HG03280 (cell line): ENCODE results near the gene ATOH8.
"Not testable (repeated sequence)": the region's sequence is repeated elsewhere in the genome, so short reads cannot be mapped to it uniquely, and the experiment has no call there.

Source experiments
- ATAC-seq: cut with Tn5 transposase; IDR thresholded peaks from one replicate; pipeline ENCODE4 v1.9.1; 2021; ENCODE audit warnings: mild to moderate bottlenecking, moderate library complexity; ENCODE audit not compliant: unreplicated experiment

Gene ATOH8, protein sequence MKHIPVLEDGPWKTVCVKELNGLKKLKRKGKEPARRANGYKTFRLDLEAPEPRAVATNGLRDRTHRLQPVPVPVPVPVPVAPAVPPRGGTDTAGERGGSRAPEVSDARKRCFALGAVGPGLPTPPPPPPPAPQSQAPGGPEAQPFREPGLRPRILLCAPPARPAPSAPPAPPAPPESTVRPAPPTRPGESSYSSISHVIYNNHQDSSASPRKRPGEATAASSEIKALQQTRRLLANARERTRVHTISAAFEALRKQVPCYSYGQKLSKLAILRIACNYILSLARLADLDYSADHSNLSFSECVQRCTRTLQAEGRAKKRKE

DNA sequence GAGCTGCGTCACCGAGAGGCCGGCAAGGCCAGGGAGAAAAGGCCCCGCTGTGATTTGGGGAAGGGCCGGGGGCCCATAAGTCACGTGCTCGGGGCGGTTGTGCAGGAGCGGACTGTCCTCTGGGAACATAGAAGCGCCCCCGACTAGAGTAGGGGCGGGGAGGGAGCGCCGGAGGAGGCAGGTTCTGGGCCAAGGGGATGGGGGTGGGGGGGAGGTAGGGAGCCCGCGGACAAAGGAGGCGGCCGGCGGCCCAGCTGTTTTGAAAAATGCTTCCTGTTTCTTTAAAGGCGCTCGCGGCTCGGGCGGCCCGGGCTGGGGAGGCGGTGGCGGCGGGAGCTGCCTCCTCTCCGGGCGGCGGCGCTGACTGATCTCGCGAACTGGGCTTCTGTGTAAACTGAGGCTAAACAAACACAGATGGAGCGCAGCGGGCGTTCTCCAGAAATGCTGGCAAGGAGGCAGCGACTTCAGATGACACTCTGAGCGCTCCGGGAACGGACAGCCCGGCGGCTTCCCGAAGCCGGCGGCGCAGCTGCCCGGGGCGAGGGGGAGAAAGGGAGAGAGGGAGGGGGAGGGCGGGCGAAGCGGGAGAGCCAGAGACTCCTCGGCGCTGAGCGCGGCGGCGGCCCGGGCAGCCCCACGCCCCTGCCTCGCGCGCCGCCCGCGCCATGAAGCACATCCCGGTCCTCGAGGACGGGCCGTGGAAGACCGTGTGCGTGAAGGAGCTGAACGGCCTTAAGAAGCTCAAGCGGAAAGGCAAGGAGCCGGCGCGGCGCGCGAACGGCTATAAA, at the start of gene ATOH8:
Gene ATOH8 (plus strand): TSS at position 467 of the 788 bp plus-strand sequence. CDS start 199 bp downstream, at position 666.
- ATAC-seq, result no peak

DNA sequence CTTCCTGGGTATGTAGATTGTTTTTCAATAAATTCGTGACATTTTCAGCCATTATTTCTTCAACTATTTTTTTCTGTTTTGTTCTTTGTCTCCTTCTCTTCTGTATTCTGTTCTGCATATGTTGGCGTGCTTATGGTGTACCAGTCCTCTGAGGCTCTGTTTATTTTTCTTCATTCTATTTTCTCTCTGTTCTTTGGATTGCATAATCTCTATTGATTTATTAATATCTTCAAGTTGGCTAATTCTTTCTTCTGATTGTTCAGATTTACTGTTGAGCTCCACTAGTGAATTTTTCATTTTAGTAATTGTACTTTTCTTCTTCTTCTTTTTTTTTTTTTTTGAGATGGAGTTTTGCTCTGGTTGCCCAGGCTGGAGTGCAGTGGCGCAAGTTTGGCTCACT, 49.8 kb upstream of the ATOH8 start:
- ATAC-seq, result no peak

DNA sequence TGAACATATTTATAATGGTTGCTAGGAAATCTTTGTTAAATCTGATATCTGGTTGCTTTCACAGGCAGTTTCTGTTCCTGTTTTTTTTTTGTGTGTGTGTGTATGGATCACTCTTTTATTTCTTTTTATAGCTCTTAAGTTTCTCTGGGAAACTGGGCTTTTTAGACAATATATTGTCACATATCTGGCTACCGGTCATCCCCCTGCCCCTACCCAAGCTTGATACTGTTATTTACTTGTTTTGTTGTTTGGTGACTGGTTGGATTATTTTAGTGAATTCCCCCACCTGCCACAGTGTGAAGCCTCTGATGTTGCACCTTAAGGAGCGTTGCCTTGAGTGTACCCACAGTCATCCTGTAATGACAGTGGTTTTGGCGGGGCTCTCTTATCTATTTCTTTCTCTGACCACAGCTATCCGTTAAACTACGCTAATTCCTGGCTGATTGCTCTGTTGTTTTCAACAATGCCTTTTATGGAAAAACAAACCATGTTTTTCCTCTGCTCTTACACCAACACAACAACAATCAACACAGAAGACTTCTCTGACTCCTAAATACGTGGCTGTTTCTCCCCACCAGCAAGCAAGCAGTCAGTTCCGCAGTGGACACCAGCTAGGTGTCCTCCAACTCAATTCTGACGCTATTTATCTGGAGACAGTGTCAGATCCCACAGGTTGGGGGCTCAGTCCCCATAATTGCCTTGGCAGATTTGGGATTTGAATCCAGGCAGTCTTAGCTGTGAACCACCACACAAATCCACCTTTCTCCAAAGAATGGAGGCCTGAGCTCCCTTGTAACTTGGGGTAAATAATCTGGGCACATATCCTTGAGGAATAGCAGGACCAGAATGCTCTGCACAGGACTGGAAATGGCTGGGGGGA, 48.8 kb upstream of the ATOH8 start:
- ATAC-seq, result peak; percentile 48

DNA sequence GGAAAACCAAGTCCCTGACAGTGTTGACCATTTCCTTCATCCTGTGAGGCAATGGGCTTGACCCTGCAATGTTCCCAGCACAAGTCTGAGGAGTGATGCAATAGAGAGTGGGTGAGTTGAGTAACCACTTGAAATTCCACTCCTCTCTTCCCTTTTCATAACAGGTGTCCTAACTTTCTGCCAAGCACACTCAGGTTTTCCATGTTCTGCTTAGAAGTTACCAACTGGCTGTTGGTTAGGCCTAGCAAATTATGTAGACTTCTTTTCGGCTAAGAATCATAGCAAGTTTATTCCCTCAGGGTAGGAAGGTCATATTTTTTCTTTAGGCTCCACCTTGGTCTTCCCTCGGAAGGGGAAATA, 48.1 kb upstream of the ATOH8 start:
- ATAC-seq, result no peak

DNA sequence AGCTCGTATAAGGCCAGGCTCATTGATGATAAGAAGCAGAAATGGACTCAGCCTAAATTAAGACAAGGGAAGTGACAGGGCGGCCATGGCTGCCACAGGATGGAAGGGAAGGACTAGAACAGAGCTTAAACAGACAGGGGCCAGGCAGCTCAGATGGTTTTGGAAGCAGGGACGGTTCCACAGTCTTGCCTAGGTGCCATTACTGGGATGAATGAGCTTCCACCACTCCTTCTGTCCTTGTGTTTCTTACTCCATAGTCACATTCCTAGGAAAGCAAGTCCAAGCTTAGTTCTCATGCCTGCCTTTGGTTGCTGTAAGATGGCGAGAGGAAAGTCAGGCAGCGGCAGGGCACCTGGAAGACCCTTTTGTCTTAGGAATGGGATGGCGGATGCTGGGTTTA, 47.7 kb upstream of the ATOH8 start:
- no peak for ATAC-seq

DNA sequence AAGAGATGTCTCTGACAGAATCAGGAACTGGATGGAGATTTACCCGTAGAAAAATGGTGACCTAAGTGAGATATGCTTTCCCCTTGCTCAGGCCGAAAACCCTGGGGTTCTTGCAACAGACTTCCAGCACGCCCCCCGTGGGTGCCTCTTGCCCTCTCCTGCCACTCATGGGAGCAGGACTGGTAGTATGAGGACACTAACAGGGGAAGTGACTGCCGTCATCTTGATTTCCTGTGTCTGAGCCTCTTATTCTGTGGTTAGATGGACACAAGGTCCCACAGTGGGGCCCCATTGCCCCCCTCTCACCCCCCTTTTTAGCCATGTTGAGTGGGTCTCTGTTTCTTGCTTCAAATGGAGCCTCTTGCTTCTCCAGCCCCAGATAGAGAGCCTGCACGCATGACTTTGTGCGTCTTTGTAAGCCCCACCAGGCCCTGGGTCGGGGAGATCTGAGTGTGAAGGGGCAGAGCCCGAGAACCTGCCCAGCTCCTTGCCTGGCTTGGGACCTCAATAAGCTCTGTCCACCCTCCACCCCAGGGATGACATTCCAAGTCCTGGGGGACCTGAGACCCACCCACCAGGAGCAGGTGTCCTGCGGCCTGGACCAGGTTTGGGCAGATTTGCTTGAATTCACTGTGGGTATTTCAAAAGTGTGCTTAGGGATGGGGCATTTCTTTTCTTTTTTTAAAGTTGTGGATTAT, 47.0 kb upstream of the ATOH8 start:
- no peak for ATAC-seq

DNA sequence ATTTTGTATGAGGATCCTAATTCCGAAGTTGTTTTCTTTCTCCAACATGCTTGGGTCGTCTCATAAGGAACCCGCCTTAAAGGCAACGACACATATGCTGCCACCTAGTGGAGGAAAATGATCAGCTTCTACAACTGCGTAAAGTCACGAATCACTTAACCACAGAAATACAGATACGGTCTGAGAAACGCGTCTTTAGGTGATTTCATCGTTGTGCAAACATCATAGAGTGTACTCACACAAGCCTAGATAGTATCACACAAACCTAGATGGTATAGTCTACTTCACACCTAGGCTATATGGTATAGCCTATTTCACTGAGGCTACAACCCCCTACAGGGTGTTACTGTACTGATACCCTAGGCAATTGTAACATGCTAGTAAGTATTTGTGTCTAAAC, 46.5 kb upstream of the ATOH8 start:
- ATAC-seq, result peak; percentile 43

DNA sequence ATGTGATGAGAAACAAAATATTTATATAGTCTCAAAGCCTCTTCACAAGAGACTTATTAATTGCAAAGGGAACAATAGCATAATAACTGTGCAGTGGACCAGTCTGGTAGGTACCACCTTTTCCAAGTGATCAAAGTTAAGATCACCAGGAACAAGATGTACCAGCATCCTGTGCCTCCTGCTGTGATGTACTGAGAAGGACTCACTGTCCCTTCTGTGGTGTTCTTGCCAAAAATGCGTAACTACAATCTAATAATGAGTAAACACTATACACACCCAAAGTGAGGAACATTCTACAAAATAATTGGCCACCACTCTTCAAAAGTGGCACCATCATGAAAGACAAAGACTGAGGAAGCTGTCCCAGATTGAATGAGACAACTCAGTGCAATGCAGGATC, 45.1 kb upstream of the ATOH8 start:
- ATAC-seq, result no peak

DNA sequence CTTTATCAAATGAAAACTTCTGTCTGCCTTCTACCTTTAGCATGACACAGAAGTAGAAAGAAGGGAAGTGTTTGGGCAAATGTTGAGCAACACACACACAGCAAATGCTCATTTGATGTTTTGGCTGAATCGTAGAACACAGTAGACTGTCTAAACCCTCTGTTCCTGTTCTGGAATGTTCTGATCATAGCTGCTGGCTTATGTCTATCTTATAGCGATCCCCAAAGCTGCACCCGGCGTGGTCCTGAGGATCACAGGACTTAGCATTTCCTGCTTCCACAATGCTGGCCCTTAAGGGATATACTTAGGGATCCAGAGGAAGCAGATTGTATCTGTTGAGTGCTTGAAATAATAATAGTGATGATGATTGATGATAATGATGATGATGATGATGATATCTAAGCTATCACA, 44.4 kb upstream of the ATOH8 start:
- ATAC-seq, result no peak

DNA sequence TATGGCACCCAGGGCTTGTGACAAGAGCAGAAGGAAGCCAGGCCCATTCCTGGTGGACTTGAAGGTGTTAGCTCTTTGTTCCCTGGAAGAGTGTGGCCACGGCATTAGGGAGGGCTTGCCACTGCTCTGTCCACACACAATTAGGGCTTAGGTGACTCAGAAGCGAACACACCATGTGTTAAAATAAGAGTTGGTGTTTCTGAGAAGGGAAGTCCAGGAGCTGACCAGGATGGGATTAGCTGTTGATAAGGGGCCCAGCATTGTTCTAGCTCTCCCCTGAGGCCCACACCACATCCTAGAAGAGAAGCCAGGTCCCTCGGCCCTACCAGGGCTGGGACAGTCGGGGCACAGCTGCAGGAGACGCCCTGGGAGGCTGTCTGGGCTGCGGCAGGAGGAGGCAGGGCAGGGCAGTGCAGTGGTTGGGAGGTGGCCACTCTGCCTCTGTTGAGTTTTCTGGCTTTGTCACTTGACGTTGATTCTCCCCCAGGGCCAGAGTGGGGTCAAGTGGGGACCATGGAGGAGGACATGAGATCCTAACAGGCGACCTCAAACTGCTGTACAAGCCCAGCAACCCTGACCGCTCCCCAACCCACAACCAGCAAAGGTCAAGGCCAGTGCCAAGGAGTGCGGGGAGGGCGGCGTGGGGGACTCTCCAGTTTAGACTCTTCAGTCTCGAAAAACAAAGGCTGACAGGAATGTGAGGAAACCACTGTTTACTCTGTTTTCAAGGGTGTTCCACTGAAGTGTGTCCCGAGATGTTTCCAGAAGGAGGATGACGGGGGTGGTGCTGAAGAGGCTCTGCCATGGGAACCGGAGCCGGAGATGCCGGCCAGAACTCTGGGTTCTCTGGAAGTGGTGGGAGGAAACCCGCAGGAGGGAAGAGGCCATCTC, 42.9 kb upstream of the ATOH8 start:
- no peak for ATAC-seq

DNA sequence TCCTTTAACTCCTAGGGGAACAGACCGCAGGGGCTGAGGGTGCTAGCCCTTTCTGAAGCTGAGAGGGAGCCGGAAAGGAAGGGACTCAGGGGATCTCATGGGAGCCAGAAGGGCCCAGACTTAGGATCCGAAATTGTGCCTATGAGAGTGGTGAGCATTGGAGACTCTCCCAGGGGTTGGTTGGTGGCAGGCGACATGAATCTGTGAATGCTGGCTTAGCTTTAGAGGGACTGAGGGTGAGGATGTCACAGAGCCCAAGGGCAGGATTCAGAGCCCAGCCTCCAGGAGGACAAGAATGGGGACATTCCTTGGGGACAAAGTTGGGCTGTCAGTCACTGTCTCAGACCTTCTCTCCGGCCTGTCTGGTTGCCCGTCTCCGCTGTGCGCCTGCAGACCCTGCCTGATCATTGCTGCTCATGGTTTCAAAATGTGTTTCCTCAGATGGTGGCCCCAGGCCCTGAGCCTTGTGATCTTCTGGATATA, 42.2 kb upstream of the ATOH8 start:
- no peak for ATAC-seq

DNA sequence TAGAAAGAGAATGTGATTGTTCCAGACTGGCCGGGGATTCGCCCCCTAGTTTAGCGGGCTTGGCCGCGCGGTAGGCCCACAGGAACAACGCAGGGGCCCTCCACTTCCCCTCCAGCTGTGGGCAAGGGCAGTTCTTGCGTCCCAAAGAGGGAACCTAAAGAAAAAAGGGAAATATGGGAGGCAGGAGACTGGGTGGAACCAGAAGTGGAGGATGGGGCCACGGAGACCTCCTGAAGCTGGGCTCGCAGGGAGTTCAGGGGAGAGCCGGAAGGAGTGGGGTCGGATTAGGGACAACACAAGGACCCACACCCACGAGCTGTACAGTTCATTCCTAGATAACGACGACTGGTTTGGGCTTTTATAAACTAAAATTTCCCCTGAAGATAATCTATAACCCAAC, 41.5 kb upstream of the ATOH8 start:
- no peak for ATAC-seq

DNA sequence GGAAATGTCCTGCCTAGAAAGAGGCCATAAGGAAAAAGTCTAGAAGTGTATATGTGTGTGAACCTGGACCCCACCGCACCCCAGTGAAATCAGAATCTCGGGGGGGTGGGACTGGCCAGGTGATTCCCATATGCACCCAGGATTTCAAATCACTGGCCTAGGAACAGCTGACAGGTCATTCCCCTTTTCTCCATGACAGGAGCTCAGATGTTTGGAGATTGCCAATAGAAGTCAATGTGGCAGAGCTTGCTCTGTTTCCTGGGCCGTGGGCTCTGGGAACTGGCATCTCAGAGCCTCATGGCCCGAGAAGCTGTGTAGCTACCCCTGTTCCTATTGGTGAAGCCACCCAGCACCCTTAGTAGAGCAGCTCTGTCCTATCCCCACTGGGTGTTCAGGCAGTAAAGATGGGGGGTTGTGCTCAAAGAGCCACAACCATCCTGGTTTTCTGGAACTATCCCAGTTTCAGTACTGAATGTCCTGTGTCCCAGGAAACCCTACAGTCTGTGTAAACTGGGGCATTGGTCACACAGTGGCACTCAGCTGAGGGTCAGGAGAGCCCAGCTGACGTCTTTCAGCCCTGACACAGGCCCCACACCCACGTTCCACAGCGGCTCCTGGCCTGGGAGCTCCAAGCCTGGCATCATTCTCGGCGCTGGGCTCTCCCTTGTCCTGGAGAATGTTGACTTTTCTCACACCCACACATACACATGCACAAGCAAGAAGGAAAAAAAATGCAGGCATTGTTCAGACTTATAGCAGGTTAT, 40.8 kb upstream of the ATOH8 start:
- ATAC-seq, result no peak

DNA sequence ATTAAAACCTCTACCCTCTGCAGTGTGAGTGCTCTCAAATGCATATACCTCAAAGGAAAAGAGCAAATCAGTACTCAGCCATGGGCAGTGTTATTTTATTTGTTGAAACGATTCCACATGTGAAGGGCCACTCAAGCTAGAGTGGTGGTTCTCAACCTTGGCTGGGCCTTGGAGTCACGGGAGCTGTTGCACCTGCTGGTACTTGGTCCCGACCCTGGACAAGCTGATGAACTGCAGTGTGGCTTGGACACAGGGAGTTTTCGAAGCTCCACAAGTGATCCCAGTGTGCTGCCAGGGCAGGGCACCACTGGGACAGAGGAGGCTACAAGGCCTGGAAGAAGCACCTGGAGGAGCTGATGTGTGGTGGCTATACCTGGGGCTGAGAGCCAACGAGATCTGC, 40.0 kb upstream of the ATOH8 start:
- ATAC-seq, result no peak

DNA sequence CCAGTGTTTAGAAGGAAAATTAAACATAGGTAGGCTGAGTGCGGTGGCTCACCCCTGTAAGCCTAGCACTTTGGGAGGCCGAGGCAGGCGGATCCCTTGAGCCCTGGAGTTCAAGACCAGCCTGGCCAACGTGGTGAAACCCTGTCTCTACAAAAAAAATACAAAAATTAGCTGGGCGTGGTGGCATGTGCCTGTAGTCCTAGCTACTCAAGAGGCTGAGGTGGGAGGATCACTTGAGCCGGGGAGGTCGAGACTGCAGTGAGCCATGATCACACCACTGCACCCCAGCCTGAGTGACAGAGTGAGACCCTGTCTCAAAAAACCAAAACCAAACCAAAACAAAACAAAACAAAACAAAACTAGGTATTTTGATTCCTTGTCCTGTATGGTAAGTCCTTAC, 39.4 kb upstream of the ATOH8 start:
- not testable (repeated sequence) for ATAC-seq

DNA sequence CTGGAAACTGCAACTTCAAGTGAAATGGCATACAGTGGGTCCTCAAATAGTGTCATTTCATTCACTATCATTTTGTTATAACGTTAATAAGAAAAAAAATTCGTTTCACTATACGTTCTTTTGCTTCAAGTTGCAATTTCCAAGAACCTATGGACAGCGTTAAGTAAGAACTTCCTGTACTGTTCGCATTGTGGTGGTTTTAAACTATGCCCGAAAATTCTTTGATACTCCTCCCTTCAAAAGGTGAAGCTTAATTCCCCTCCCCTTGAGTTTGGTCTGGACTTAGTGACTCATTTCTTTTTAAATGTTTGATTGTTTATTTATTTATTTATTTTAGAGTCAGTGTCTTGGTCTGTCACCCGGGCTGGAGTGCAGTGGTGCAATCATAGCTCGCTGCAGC, 39.0 kb upstream of the ATOH8 start:
- ATAC-seq, result no peak

DNA sequence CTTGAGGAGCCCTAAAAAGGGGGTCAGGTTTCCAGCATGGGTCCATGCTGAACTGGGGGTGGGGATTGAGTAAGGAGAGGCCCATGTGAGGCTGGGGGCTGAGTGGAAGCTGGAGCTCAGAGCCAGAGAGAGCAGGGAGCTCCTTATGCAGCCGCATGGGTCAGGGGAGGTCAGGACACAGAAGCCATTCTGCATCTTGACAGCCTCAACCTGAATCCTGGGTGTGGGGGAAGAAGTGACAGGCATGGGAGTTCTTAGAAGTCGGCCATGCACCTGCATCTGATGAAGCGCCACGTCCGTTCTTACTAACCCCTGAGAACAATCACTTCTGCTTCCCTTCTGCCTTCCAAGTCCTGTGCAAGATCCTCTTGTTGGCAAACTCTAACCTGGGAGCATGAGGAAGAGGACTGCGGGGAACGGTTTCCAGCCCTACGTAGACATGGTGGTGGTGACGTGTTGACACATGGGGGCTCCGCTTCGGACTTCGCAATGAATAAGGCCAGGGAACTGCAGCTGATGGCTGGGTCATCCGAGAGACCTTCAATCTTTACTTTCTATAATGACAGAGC, 37.4 kb upstream of the ATOH8 start:
- no peak for ATAC-seq

DNA sequence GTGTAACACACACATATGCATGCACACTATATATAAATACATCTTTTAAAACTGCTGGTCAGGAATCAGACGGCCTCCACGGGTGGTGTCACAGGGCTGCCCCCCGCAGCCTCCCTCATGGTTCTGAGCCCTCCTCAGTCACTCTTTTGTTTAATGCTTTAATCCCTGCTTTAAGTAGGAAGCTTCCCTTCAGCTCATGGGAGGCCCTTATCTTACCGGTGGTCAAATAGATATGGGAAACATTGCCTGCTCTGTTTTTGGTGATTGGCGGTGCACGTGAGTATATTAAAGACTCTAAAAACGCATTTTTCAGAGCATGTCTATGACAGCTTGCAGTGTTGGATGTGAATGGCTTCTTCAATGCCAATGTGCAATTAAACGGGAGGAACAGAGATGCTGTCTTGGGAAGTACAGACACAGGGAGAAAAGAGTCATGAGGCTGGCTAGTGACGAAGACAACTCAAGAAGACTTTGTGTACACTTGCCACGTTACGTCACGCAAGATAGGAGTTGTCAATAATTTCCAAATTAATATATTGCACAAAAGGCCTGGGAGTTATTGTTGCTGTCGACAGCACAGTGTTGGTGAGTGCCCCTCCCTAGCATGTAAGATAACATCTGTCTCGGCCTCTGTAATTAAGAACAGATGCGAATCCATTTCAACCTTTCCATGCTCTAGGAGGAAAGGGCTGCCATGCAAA, 36.3 kb upstream of the ATOH8 start:
- no peak for ATAC-seq
